MCF 10A (cell line): ENCODE results near the gene ZNF14. TPM values are rescaled to one million over a fixed set of nuclear protein-coding genes. Genes with fewer than 3 reads are reported as not detected.
A peak's percentile ranks its signal among the peaks of the same experiment; 100 is the strongest.
"Not testable (repeated sequence)": the region's sequence is repeated elsewhere in the genome, so short reads cannot be mapped to it uniquely, and the experiment has no call there.

Experiments
- BruUV-seq: library from RNA; stranded (reverse); fragments of 400-500 nt; replicated peaks from 2 replicates; lab custom pipeline; 2021; lab: Mats Ljungman, UMichigan
- CTCF ChIA-PET: fragments of 300-600 bp; sonication (Branson Sonifier 250); formaldehyde crosslinking; extraction: SDS; loops from one replicate; lab custom pipeline; 2021; ENCODE audit warnings: antibody characterized with exemption, inconsistent platforms; lab: Yijun Ruan, JAX
- POLR2A ChIA-PET: fragments of 300-600, 350-650 bp; sonication (Branson Sonifier 250); formaldehyde crosslinking; extraction: SDS; loops from one replicate; lab custom pipeline; 2020; ENCODE audit warnings: antibody characterized with exemption, inconsistent platforms; lab: Yijun Ruan, JAX
- DNase-seq: peaks from one replicate; pipeline ENCODE4 v3.0.0-alpha.2; 2018; ENCODE audit not compliant: unreplicated experiment
- H3K27ac Mint-ChIP-seq: one replicate; pipeline ENCODE4 v1.8.0; 2022; ENCODE audit warnings: mild to moderate bottlenecking, low read depth, mixed read lengths; ENCODE audit not compliant: unreplicated experiment
- H3K27me3 Mint-ChIP-seq: one replicate; pipeline ENCODE4 v1.8.0; 2022; ENCODE audit warnings: mixed read lengths; ENCODE audit not compliant: insufficient read depth, unreplicated experiment
- H3K36me3 Mint-ChIP-seq: one replicate; pipeline ENCODE4 v1.8.0; 2022; ENCODE audit warnings: mild to moderate bottlenecking, moderate library complexity, mixed read lengths; ENCODE audit not compliant: insufficient read depth, unreplicated experiment
- H3K4me1 Mint-ChIP-seq: one replicate; pipeline ENCODE4 v1.8.0; 2022; ENCODE audit warnings: mixed read lengths; ENCODE audit not compliant: insufficient read depth, unreplicated experiment
- H3K4me3 Mint-ChIP-seq: one replicate; pipeline ENCODE4 v1.8.0; 2022; ENCODE audit warnings: mild to moderate bottlenecking, moderate library complexity, mixed read lengths; ENCODE audit not compliant: unreplicated experiment
- H3K9me3 Mint-ChIP-seq: one replicate; pipeline ENCODE4 v1.8.0; 2022; ENCODE audit warnings: mixed read lengths; ENCODE audit not compliant: unreplicated experiment
- intact Hi-C: fragments of 100-400 bp; cut with micrococcal nuclease; formaldehyde crosslinking; loops from 2 replicates; pipeline ENCODE4 v1.14.1; 2022
- total RNA-seq: library from RNA; stranded (reverse); gene quantifications from 2 replicates; pipeline ENCODE4 v1.2.3, GENCODE V29; 2022
- TF ChIP-seq, protein P1 (sequence below): fragments of 200-600 bp; IDR thresholded peaks from one replicate; pipeline ENCODE4 v1.8.0; 2022; ENCODE audit warnings: antibody characterized with exemption, mild to moderate bottlenecking; ENCODE audit not compliant: unreplicated experiment

The ZNF14 gene
- total RNA-seq, 1 experiment from 2014 or later, result 3.5 TPM

DNA sequence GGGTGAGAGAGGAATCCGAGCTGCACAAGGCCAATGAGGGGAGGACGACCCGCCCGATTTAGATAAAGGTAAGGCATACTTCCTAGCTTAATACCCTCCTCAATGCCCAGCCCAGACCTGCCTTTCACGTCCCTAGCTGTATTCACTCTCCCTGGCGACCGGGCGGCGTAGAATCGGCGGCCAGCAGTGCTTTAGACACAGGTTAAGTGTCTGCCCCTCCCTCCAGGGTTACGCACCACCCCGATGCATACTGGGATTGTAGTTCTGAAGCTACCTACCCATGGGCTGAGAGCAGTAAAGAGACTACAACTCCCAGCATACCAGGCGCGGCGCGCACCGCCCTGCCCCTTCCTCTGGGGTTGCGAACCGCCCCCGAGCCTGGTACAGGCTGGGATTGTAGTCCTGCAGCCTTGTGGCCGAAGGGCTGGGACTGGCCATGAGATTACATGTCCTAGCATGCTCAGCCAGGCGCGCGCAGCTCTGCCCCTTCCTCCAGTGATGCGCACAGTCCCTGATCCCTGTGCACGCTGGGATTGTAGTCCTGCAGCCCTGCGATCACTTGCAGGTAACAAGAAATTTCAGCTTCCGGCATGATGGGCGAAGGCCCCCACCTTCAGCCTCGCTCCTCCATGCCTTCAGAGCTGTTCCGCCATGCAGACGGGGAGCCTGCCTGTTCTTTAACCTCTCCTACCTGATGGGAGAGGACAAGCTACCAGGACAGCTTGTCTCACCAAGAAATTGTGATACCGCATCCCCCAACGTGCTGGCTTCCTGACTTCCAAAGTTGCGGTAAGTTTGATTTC, 43.5 kb upstream of the ZNF14 start:
- BruUV-seq, result no TSS peak
- POLR2A ChIA-PET, result interaction anchor here (0.6 to 2.5 kb wide), 23 partner anchors 9 to 1365 kb away, joined by 3 to 42 read pairs (median 3); partner anchors contain the start of genes ATP13A1, NDUFA13, ZNF101 and ZNF14
- H3K9me3 Mint-ChIP-seq, result peaks cover 7% of the 10 kb centered on the region
- no peaks in the 10 kb centered on the region for H3K27me3 Mint-ChIP-seq
- intact Hi-C loops, result loop anchor here (1.0 kb wide), 3 partner anchors 43 to 124 kb away; partner anchors contain the start of genes ATP13A1, ZNF14 and ZNF93
- H3K4me1 Mint-ChIP-seq, result peaks cover 14% of the 10 kb centered on the region
- TF ChIP-seq, protein P1, sequence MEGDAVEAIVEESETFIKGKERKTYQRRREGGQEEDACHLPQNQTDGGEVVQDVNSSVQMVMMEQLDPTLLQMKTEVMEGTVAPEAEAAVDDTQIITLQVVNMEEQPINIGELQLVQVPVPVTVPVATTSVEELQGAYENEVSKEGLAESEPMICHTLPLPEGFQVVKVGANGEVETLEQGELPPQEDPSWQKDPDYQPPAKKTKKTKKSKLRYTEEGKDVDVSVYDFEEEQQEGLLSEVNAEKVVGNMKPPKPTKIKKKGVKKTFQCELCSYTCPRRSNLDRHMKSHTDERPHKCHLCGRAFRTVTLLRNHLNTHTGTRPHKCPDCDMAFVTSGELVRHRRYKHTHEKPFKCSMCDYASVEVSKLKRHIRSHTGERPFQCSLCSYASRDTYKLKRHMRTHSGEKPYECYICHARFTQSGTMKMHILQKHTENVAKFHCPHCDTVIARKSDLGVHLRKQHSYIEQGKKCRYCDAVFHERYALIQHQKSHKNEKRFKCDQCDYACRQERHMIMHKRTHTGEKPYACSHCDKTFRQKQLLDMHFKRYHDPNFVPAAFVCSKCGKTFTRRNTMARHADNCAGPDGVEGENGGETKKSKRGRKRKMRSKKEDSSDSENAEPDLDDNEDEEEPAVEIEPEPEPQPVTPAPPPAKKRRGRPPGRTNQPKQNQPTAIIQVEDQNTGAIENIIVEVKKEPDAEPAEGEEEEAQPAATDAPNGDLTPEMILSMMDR, result no peak
- peak overlapping the region; percentile 91 for H3K27ac Mint-ChIP-seq
- H3K36me3 Mint-ChIP-seq, result peaks cover 16% of the 10 kb centered on the region
- H3K4me3 Mint-ChIP-seq, result peak overlapping the region; percentile 99
- CTCF ChIA-PET, result interaction anchor here (0.6 to 1.5 kb wide), 3 partner anchors 114 to 412 kb away, joined by 3 to 4 read pairs (median 3); no protein-coding TSS in a partner anchor
- DNase-seq, result peak; percentile 99

DNA sequence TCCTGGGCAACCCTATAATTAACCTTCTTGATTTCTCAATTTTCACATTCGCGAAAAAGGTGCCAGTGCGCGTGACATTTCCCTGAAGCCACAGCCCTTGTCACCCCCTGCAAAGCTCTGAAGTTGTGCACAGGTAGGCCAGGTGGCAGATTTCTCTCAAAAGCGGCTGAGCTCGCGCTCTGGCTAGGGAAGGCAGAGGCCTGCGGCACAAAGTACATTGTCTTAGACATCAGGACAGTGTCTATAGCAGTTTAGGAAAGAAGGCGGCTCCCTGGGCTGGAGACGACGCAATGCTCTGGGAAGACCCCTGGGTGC, 42.9 kb upstream of the ZNF14 start:
- Mint-ChIP-seq H3K9me3 (peaks cover 12% of the 10 kb centered on the region), H3K4me1 (peaks cover 14% of the 10 kb centered on the region), H3K36me3 (peaks cover 16% of the 10 kb centered on the region), H3K27me3 (no peaks in the 10 kb centered on the region), H3K4me3 (peak overlapping the region; percentile 99), H3K27ac (peak overlapping the region; percentile 91)
- intact Hi-C loops, result loop anchor here (1.0 kb wide), 3 partner anchors 43 to 124 kb away; partner anchors contain the start of genes ATP13A1, ZNF14 and ZNF93
- TF ChIP-seq, protein P1, result no peak
- CTCF ChIA-PET, result interaction anchor here (0.6 to 1.5 kb wide), 3 partner anchors 43 to 243 kb away, joined by 3 to 4 read pairs (median 3); partner anchors contain the start of gene ZNF14
- POLR2A ChIA-PET, result interaction anchor here (0.6 to 2.5 kb wide), 22 partner anchors 9 to 1367 kb away, joined by 3 to 42 read pairs (median 4); partner anchors contain the start of genes ATP13A1, ZNF101, ZNF14 and ZNF253
- no peak for DNase-seq
- BruUV-seq, result TSS peak; percentile 88

DNA sequence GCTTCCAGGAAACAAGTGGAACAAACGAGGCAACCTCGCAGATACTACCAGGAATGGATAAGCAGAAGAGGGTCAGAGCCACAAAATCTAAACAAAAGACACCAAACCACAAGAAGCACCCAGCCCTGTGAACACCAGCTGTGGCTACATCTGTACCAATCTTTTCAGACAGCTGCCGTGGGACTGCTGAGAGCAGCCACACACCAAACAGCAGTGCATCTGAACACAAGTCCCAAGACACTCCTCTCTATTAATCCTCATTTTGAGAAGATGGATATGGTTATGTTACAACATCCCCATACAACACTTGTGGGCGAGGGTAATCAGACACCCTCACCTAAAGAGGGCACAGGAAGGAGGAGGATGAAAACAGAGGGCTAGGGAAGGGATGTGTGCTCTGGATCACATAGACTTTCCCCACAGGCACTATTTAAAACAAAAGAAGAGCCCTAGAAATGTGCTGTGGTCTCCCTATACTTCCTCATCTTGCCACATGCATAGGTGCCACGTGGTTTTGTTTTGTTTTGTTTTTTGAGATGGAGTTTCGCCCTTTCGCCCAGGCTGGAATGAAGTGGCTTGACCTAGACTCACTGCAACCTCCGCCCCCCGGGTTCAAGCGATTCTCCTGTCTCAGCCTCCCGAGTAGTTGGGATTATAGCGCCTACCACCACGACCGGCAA, 41.6 kb upstream of the ZNF14 start:
- Mint-ChIP-seq H3K4me1 (peaks cover 14% of the 10 kb centered on the region), H3K36me3 (peaks cover 16% of the 10 kb centered on the region), H3K4me3 (no peak overlapping the region), H3K9me3 (peaks cover 12% of the 10 kb centered on the region), H3K27me3 (no peaks in the 10 kb centered on the region), H3K27ac (no peak overlapping the region)
- no peak for DNase-seq
- ChIA-PET CTCF (no interaction called here), POLR2A (interaction anchor here (0.7 to 2.5 kb wide), 2 partner anchors 42 kb away, joined by 3 to 42 read pairs; partner anchors contain the start of gene ZNF14)
- intact Hi-C loops, result no loop called here
- TF ChIP-seq, protein P1, result no peak
- BruUV-seq, result no TSS peak

DNA sequence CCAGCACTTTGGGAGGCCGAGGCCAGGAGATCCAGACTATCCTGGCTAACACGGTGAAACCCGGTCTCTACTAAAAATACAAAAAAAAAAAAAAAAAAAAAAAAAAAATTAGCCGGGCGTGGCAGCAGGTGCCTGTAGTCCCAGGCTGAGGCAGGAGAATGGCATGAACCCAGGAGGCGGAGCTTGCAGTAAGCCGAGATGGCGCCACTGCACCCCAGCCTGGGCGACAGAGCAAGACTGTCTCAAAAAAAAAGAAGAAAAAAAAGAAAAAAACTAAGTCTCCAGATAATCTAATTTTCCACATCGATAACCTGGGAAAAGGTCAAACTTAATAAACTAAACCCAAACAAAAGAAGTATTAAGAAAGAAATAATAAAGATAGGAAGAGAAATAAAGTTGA, 39.1 kb upstream of the ZNF14 start:
- peaks cover 14% of the 10 kb centered on the region for H3K9me3 Mint-ChIP-seq
- POLR2A ChIA-PET, result interaction anchor here (0.7 to 0.9 kb wide), 2 partner anchors 52 to 102 kb away, joined by 4 read pairs; no protein-coding TSS in a partner anchor
- CTCF ChIA-PET, H3K27ac Mint-ChIP-seq, H3K4me1 Mint-ChIP-seq, DNase-seq, intact Hi-C loops, H3K36me3 Mint-ChIP-seq, H3K27me3 Mint-ChIP-seq, BruUV-seq, H3K4me3 Mint-ChIP-seq: not testable (repeated sequence)

DNA sequence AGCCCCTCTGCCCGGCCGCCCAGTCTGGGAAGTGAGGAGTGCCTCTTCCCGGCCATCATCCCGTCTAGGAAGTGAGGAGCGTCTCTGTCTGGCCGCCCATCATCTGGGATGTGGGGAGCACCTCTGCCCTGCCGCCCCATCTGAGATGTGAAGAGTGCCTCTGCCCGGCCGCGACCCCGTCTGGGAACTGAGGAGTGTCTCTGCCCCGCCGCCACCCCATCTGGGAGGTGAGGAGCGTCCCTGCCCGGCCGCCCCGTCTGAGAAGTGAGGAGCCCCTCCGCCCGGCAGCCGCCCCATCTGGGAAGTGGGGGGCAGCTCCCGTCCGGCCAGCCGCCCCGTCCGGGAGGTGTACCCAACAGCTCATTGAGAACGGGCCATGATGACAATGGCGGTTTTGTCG, 37.1 kb upstream of the ZNF14 start:
- H3K4me3 Mint-ChIP-seq, CTCF ChIA-PET, H3K27ac Mint-ChIP-seq, H3K36me3 Mint-ChIP-seq, BruUV-seq, DNase-seq, POLR2A ChIA-PET, intact Hi-C loops, H3K27me3 Mint-ChIP-seq, H3K4me1 Mint-ChIP-seq: not testable (repeated sequence)
- H3K9me3 Mint-ChIP-seq, result peaks cover 14% of the 10 kb centered on the region
